Endothelial cell of umbilical vein (primary cell): ENCODE measurements around the gene MID2.
"Not testable (repeated sequence)": the region's sequence is repeated elsewhere in the genome, so short reads cannot be mapped to it uniquely, and the experiment has no call there.

ENCODE experiments used
- CTCF ChIP-seq, 2 donors: IDR thresholded peaks; 1 replicate in 1 of 2; 2 replicates in 1 of 2; pipeline ENCODE4 v1.5.1; 2011; ENCODE audit warnings: low read length in 2 of 2, mild to moderate bottlenecking in 2 of 2, moderate library complexity in 2 of 2, control low read depth in 1 of 2, inconsistent platforms in 1 of 2, low read depth in 1 of 2; ENCODE audit not compliant: insufficient read depth in 1 of 2; ENCODE audit errors: extremely low read depth in 1 of 2
- EZH2 ChIP-seq: IDR thresholded peaks from 2 replicates; pipeline ENCODE4 v1.6.1; 2012; ENCODE audit warnings: borderline replicate concordance, low read depth, mild to moderate bottlenecking, moderate library complexity, low read length, inconsistent platforms; ENCODE audit not compliant: severe bottlenecking
- JUN ChIP-seq: IDR thresholded peaks from 2 replicates; pipeline ENCODE4 v1.6.1; 2011; ENCODE audit warnings: borderline replicate concordance, low read depth; ENCODE audit not compliant: insufficient read length, insufficient read depth
- MYC ChIP-seq: IDR thresholded peaks from one replicate; pipeline ENCODE4 v1.6.1; 2011; ENCODE audit warnings: mild to moderate bottlenecking, low read depth, low read length
- POLR2A ChIP-seq: IDR thresholded peaks from 2 replicates; pipeline ENCODE4 v1.6.1; 2012; ENCODE audit warnings: low read depth, mild to moderate bottlenecking, control low read depth, low read length
- TF ChIP-seq, protein P1 (sequence below): IDR thresholded peaks from 2 replicates; pipeline ENCODE4 v1.6.1; 2011; ENCODE audit not compliant: insufficient read depth, insufficient read length

GRCh38 chrX:107851665-107852064 is 26.0 kb downstream of the MID2 start:
- TF ChIP-seq, protein P1, sequence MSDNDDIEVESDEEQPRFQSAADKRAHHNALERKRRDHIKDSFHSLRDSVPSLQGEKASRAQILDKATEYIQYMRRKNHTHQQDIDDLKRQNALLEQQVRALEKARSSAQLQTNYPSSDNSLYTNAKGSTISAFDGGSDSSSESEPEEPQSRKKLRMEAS, result not testable (repeated sequence)
- not testable (repeated sequence) for TF ChIP-seq POLR2A; JUN; CTCF (IDR thresholded peaks at IDR 0.05; ENCODE audit: extremely low read depth in 1 of 2, insufficient read depth in 1 of 2, low read depth in 1 of 2, low read length in 2 of 2); EZH2; MYC
